GM18526 (cell line): Measurements from ENCODE around the gene PDE3B.

Experiments
- POLR2A ChIP-seq: IDR thresholded peaks from 3 replicates; pipeline ENCODE4 v1.6.1; 2011; ENCODE audit not compliant: insufficient read length; ENCODE audit errors: extremely low read depth

PDE3B gene

GRCh38 chr11:14914536-14914935, 270.9 kb downstream of the PDE3B start:
- TF ChIP-seq POLR2A: no peak

GRCh38 chr11:14916403-14916802, 272.8 kb downstream of the PDE3B start:
- no peak for TF ChIP-seq POLR2A
